ENCODE measurements around the gene DNHD1.

DNA sequence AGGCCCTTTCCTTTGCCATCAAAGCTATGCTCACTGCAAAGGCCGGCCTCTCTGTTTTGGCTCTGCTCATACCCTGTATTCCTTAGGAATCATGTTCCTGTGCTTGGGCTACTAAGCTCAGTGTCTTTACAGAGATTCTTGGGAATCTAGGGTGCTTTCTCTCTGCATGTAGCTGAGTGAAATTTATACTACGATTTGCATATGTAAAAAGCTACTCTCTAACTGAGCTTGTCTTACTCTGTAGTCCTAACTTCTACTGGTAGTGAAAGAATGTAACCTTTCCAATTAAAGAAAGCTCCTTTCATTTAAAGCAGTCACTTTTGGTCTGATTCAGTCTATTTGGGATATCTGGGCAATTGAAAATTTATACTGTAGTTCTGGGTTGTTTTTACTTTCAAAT lies 32.2 kb downstream of the DNHD1 start:
- no peak for TF ChIP-seq EZH2phosphoT487 (IDR thresholded peaks at IDR 0.05; ENCODE audit: low read length)
- no peak for TF ChIP-seq CTCF (IDR thresholded peaks at IDR 0.05; ENCODE audit: low read length)
- TF ChIP-seq EZH2 (optimal IDR thresholded peaks at IDR 0.05; ENCODE audit: low read depth, low read length), result no peak

Data from MM.1S (cell line).